OCI-LY7 (cell line): Measurements from ENCODE around the gene PRDM2. TPM values are rescaled to one million over a fixed set of nuclear protein-coding genes. Genes with fewer than 3 reads are reported as not detected.

ENCODE experiments used
- BruUV-seq: library from RNA; stranded (reverse); fragments of 400-500 nt; replicated peaks from 2 replicates; lab custom pipeline; 2021; lab: Mats Ljungman, UMichigan
- CTCF ChIA-PET: fragments of 300-600 bp; sonication (Branson Sonifier 250); formaldehyde crosslinking; loops from one replicate; lab custom pipeline; 2022; ENCODE audit warnings: antibody characterized with exemption; ENCODE audit not compliant: unreplicated experiment; lab: Charles Lee
- POLR2A ChIA-PET: fragments of 300-600 bp; sonication (Branson Sonifier 250); formaldehyde crosslinking; loops from one replicate; lab custom pipeline; 2022; ENCODE audit warnings: antibody characterized with exemption; lab: Charles Lee
- DNase-seq: peaks from one replicate; pipeline ENCODE4 v3.0.0-alpha.2; 2015; ENCODE audit warnings: low spot score
- H2AFZ ChIP-seq: fragments of 200-600 bp; sonication (generic), shearing (Covaris generic); 2 replicates; pipeline ENCODE4 v1.6.1; 2014; ENCODE audit warnings: mild to moderate bottlenecking, antibody characterized with exemption, low read length, moderate library complexity
- H3K27ac ChIP-seq: fragments of 200-600 bp; sonication (generic); 2 replicates; pipeline ENCODE4 v1.5.1; 2014; ENCODE audit warnings: mixed run types, low read depth, mild to moderate bottlenecking, moderate library complexity, low read length, inconsistent platforms; ENCODE audit not compliant: poor library complexity, severe bottlenecking
- H3K36me3 ChIP-seq: fragments of 200-600 bp; sonication (generic); 2 replicates; pipeline ENCODE4 v1.6.1; 2014; ENCODE audit warnings: mild to moderate bottlenecking, antibody characterized with exemption, low read length, moderate library complexity, mixed read lengths; ENCODE audit not compliant: insufficient read depth
- H3K4me1 ChIP-seq: fragments of 200-600 bp; sonication (generic); 2 replicates; pipeline ENCODE4 v1.5.1; 2014; ENCODE audit warnings: mild to moderate bottlenecking, low read length; ENCODE audit not compliant: insufficient read depth, poor library complexity, severe bottlenecking
- H3K4me2 ChIP-seq: fragments of 200-600 bp; sonication (generic); 2 replicates; pipeline ENCODE4 v1.6.1; 2014; ENCODE audit warnings: mild to moderate bottlenecking, low read length
- H3K4me3 ChIP-seq: fragments of 200-600 bp; sonication (generic); 2 replicates; pipeline ENCODE4 v1.5.1; 2014; ENCODE audit warnings: mild to moderate bottlenecking, low read depth, low read length; ENCODE audit not compliant: poor library complexity, severe bottlenecking
- H3K79me2 ChIP-seq: fragments of 200-600 bp; sonication (generic); 2 replicates; pipeline ENCODE4 v1.6.1; 2016; ENCODE audit warnings: low read depth, mild to moderate bottlenecking, low read length, moderate library complexity, mixed read lengths; ENCODE audit not compliant: insufficient read depth
- H3K9me2 ChIP-seq: fragments of 200-600 bp; sonication (generic); 2 replicates; pipeline ENCODE4 v1.6.1; 2016; ENCODE audit warnings: mild to moderate bottlenecking, low read length, mixed read lengths; ENCODE audit not compliant: insufficient read depth
- H3K9me3 ChIP-seq: fragments of 200-600 bp; sonication (generic); 2 replicates; pipeline ENCODE4 v1.6.1; 2014; ENCODE audit warnings: mild to moderate bottlenecking, mixed run types, low read length, mixed read lengths
- H4K20me1 ChIP-seq: fragments of 200-600 bp; sonication (generic); 2 replicates; pipeline ENCODE4 v1.6.1; 2014; ENCODE audit warnings: mild to moderate bottlenecking, antibody characterized with exemption, low read length, moderate library complexity, mixed read lengths; ENCODE audit not compliant: insufficient read depth
- CTCF ChIP-seq: fragments of 200-600 bp; sonication (generic); conservative IDR thresholded peaks from 2 replicates; pipeline ENCODE4 v1.5.1; 2014; ENCODE audit warnings: mild to moderate bottlenecking, antibody characterized with exemption, low read length, moderate library complexity, mixed read lengths
- EZH2phosphoT487 ChIP-seq: fragments of 200-600 bp; sonication (generic); IDR thresholded peaks from 2 replicates; pipeline ENCODE4 v1.6.1; 2018; ENCODE audit warnings: low read depth, borderline replicate concordance, mild to moderate bottlenecking, mixed run types, antibody characterized with exemption, low read length, moderate library complexity, mixed read lengths
- intact Hi-C: fragments of 100-400 bp; cut with micrococcal nuclease; formaldehyde crosslinking; loops from one replicate; pipeline ENCODE4 v1.10.0; 2022; ENCODE audit not compliant: unreplicated experiment
- total RNA-seq, 2 experiments: library from RNA; depleted of rRNA in 1 of 2; stranded (reverse); fragments of >200 nt in 1 of 2; shearing (Covaris generic) in 1 of 2; gene quantifications; 2 replicates each; pipeline ENCODE4 v1.2.3, GENCODE V29; 2014 to 2022

The PRDM2 gene
- total RNA-seq, 2 experiments from 2014 or later, result 38.7 to 98.2 TPM

GRCh38 chr1:13820055-13820454 lies 120.1 kb downstream of the PRDM2 start:
- Histone ChIP-seq H3K36me3 (no peaks in the 10 kb centered on the region), H3K4me3 (no peak overlapping the region), H2AFZ (no peak overlapping the region), H3K9me3 (no peaks in the 10 kb centered on the region), H3K4me2 (no peak overlapping the region), H3K79me2 (no peaks in the 10 kb centered on the region), H3K4me1 (peaks cover 4% of the 10 kb centered on the region), H3K9me2 (no peaks in the 10 kb centered on the region), H3K27ac (no peak overlapping the region), H4K20me1 (no peaks in the 10 kb centered on the region)
- CTCF ChIA-PET, result no interaction called here
- TF ChIP-seq CTCF (no peak), EZH2phosphoT487 (no peak)
- intact Hi-C loops, result no loop called here
- POLR2A ChIA-PET, result no interaction called here
- BruUV-seq, result no TSS peak
- no peak for DNase-seq

- BruUV-seq, result no TSS peak
Measured at GRCh38 chr1:13820456-13820855, 120.5 kb downstream of the PRDM2 start.

More at GRCh38 chr1:13820456-13820855, 120.5 kb downstream of the PRDM2 start:
- Histone ChIP-seq H3K79me2 (no peaks in the 10 kb centered on the region), H3K36me3 (no peaks in the 10 kb centered on the region), H2AFZ (no peak overlapping the region), H4K20me1 (no peaks in the 10 kb centered on the region), H3K4me1 (peaks cover 4% of the 10 kb centered on the region), H3K9me3 (no peaks in the 10 kb centered on the region), H3K9me2 (no peaks in the 10 kb centered on the region), H3K4me3 (no peak overlapping the region), H3K27ac (no peak overlapping the region), H3K4me2 (no peak overlapping the region)
- intact Hi-C loops, result no loop called here
- ChIA-PET POLR2A (no interaction called here), CTCF (no interaction called here)
- DNase-seq, result no peak
- TF ChIP-seq EZH2phosphoT487, result no peak
- no peak for TF ChIP-seq CTCF
